GM18868 (cell line): ENCODE results near the gene PIGC.

Source experiments
- ATAC-seq: cut with Tn5 transposase; IDR thresholded peaks from one replicate; pipeline ENCODE4 v1.9.1; 2021; ENCODE audit warnings: mild to moderate bottlenecking, moderate library complexity; ENCODE audit not compliant: unreplicated experiment

Gene PIGC

GRCh38 chr1:172443666-172444453 is at the start of gene PIGC:
Gene PIGC, minus strand, starts transcription at chr1:172444069. Its CDS starts 1,447 bp downstream, at chr1:172442622.
- peak; percentile 99 for ATAC-seq

- no peak for ATAC-seq
These were observed 48.6 kb upstream of the PIGC start for GRCh38 chr1:172492421-172492820.

- no peak for ATAC-seq
These were observed 46.0 kb upstream of the PIGC start for GRCh38 chr1:172489847-172490246.

- no peak for ATAC-seq
These were observed 44.5 kb upstream of the PIGC start for GRCh38 chr1:172488393-172488792.

DNA sequence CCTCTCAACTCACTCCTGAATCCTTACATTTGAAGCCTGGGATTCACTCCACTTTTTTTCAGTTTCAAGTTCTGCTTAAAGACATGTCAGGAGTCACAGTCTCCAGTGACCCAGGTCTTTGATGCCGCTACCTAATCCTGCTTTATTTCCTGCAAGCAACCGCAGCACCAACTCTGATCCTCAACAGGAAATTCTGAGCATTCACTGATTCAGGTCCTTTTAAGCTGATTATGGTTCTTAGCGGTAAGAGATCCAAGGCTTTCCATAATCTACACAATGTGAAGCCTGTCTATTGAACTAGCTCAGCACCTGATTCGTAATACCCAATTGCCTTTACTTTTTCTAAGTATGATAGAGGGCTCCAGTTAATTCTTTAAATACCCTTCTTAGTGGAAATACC is 43.7 kb upstream of the PIGC start:
- no peak for ATAC-seq

DNA sequence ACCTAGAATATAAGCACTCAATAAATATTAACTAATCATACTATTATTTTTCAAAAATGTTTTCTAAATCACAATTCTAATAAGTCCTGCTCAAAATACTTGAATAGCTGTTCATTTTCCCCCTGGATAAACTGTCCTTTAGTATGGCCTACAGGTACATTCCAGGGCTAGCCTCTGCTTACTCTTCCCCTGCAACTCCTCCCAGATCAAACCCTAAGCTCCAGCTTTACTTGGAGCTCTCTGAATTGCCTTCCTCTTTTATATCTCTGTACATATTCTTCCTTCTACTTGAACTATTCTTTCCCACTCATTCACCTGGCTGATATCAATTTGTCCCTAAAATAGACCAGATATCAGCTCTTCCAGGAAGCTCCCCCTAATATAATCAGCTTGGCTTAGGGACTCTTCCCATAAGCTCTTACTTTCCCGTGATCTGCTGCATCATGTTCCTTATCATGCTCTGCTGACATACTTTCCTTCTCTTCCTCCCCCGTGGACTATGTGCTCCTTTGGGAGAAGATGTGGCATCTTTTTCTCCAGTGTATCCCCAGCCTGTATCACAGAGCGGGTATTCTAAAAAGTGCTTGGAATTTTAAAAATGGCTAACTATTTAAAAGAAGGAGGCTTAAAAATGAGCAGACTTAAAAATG is 43.1 kb upstream of the PIGC start:
- ATAC-seq: no peak

DNA sequence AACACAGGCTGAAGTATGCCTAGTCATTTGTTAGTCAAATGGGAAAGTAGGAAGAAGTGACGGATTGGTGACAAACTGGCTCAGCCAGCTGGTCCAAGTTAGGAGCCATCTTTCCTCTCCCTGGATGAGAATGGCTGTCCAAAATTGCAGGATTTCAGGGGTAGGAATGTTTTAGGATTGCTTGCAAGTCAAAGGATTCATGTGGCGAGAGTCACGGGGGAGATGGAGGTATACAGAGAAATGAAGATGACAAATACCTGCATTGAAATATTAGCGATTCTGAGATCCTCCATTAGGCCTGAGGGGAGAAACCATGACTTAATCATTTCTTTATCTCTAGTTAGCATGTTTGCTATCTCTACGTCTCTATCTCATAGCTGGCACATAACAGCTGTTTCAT is 41.8 kb upstream of the PIGC start:
- ATAC-seq: no peak

DNA sequence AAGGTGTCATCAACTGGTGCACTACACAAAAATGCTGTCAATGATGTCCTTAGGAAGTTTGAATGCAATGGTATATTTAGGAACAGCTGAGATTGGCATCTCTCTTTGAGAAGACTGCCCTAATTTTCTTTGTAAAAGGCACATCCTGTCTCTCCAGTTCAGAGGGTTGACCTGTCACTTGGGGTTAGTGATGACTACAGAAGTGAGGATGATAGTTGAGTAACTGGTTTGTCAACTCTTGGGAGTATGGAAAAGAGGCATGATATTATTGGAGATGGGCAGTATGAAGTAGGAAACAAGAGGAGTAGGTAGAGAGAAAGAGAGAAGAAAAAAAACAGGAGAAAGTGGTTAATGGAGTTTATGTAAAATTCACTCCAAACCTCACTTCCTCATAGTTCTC is 40.4 kb upstream of the PIGC start:
- no peak for ATAC-seq

GRCh38 chr1:172483448-172483847 is 39.6 kb upstream of the PIGC start:
- ATAC-seq: no peak

GRCh38 chr1:172482044-172482443 is 38.2 kb upstream of the PIGC start:
- ATAC-seq: no peak

GRCh38 chr1:172480431-172480830 is 36.6 kb upstream of the PIGC start:
- ATAC-seq: no peak

GRCh38 chr1:172478485-172478884 is 34.6 kb upstream of the PIGC start:
- ATAC-seq: no peak

GRCh38 chr1:172477741-172478140 is 33.9 kb upstream of the PIGC start:
- ATAC-seq: no peak

DNA sequence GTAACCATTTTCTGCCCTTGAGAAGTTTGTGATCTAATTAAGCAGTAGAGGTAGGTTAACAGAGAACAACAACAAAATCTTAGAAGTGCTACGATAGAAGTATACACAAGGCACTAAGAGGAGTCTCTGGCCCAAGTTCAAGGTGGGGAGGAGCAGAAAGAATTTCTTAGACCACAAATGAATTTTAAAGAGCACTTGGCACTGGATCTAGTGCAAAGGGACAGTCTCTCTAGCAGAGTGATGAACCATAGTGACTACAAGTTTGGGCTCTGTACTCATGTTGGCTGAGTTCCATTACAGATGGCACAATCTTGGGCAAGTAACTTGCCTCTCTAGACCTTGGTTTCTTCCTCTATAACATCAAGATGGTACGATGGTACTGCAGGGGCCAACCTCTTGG is 33.3 kb upstream of the PIGC start:
- ATAC-seq: no peak

- no peak for ATAC-seq
These were observed 32.4 kb upstream of the PIGC start for GRCh38 chr1:172476218-172476811.

DNA sequence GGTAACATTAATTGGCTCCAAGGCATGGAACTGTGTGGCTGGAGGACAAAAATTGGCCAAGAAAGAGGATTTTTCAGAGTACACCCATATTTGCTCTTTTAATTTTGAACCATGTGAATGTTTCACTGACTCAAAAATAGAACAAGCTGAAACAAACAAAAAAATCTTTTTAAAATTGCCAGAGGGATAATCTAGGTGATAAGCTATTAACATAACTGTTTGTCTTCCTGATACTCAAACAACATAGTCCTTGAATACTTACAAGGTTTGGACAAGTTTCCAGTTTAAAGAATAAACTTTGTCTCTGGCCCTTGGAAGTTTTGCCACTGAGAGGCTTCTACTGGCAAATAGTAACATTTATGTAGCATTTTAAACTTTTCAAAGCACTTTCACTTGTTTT is 30.0 kb upstream of the PIGC start:
- ATAC-seq: no peak

DNA sequence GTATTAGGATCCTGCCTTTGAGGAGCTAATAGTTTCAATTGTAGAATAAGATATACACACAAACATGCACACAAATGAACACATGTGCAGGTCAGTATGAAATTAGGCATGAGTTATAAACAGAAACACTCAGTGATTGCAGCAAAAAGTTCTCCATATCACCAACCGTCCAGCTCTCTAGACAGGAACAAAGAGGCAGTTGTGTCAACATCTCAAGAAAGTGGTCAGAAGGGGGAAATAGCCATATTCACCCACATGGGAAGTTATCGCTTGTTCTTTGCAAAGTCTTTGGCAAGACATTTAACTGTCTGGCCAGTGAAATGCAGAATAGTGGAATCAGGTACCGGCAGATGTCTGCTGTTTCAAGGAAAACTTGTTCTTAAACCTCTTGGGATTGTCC is 29.4 kb upstream of the PIGC start:
- no peak for ATAC-seq

GRCh38 chr1:172472495-172472894 is 28.6 kb upstream of the PIGC start:
- no peak for ATAC-seq

GRCh38 chr1:172471666-172472065 is 27.8 kb upstream of the PIGC start:
- no peak for ATAC-seq

GRCh38 chr1:172470149-172470548 is 26.3 kb upstream of the PIGC start:
- no peak for ATAC-seq

DNA sequence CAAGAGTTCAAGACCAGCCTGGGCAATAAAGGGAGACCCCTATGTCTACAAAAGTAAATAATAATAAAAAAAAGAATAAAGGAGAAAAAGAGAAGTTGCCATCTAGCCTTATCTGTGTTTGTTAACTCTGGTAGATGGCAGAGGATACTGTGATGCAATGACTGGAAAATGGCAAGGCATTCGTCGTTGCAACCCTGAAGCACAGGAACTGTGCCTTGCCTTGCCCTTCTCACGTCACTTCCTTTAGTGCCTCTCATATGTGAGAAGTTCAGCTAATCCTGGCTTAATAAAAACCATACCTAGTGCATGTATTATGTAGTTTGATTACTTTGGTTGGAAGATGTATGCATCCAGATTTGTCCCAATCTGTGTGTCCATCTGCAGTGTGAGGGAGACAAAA is 25.8 kb upstream of the PIGC start:
- ATAC-seq: no peak

- no peak for ATAC-seq
These were observed 24.4 kb upstream of the PIGC start for GRCh38 chr1:172468296-172468695.
